HepG2 (cell line): ENCODE data around the gene MYLK2. TPM values are rescaled to one million over a fixed set of nuclear protein-coding genes. Genes with fewer than 3 reads are reported as not detected.

Experiments used
- ADNP ChIP-seq: sonication (generic); formaldehyde crosslinking; IDR thresholded peaks from 2 replicates; pipeline ENCODE4 v1.4.0; 2020; ENCODE audit warnings: missing genetic modification reagents
- ARNT ChIP-seq: fragments of 450-650 bp; IDR thresholded peaks from 2 replicates; pipeline ENCODE4 v1.6.1; 2017
- BORCS8-MEF2B ChIP-seq: sonication (generic); formaldehyde crosslinking; IDR thresholded peaks from 2 replicates; pipeline ENCODE4 v1.8.0; 2022; ENCODE audit warnings: mild to moderate bottlenecking, missing genetic modification reagents
- CENPT ChIP-seq: sonication (generic); formaldehyde crosslinking; IDR thresholded peaks from 2 replicates; pipeline ENCODE4 v1.8.0; 2022; ENCODE audit warnings: low read depth, mild to moderate bottlenecking, moderate library complexity, missing genetic modification reagents
- DNMT3B ChIP-seq: conservative IDR thresholded peaks from 2 replicates; pipeline ENCODE4 v1.6.1; 2016; ENCODE audit warnings: missing biosample characterization, control low read depth
- FOSL2 ChIP-seq: sonication (generic); formaldehyde crosslinking; IDR thresholded peaks from 2 replicates; pipeline ENCODE4 v1.4.0; 2020; ENCODE audit warnings: missing genetic modification reagents
- FOXC1 ChIP-seq: sonication (generic); formaldehyde crosslinking; IDR thresholded peaks from 2 replicates; pipeline ENCODE4 v1.8.0; 2022; ENCODE audit warnings: mild to moderate bottlenecking, missing genetic modification reagents, borderline replicate concordance
- KLF12 ChIP-seq: sonication (generic); formaldehyde crosslinking; IDR thresholded peaks from 2 replicates; pipeline ENCODE4 v1.4.0; 2020; ENCODE audit warnings: missing genetic modification reagents, borderline replicate concordance
- KLF6 ChIP-seq: IDR thresholded peaks from 2 replicates; pipeline ENCODE4 v1.8.0; 2016; ENCODE audit warnings: missing biosample characterization, missing genetic modification reagents
- MEIS2 ChIP-seq: sonication (generic); formaldehyde crosslinking; IDR thresholded peaks from 2 replicates; pipeline ENCODE4 v1.9.0; 2021; ENCODE audit warnings: mild to moderate bottlenecking, missing genetic modification reagents
- MTF2 ChIP-seq: sonication (generic); formaldehyde crosslinking; IDR thresholded peaks from 2 replicates; pipeline ENCODE4 v1.5.0; 2020; ENCODE audit warnings: missing genetic modification reagents, borderline replicate concordance
- TCF7L2 ChIP-seq: IDR thresholded peaks from 2 replicates; pipeline ENCODE4 v1.6.1; 2011; ENCODE audit warnings: mild to moderate bottlenecking, low read depth, low read length, moderate library complexity
- U2AF2 ChIP-seq: fragments of 200-400 bp; formaldehyde crosslinking; IDR thresholded peaks from 2 replicates; pipeline ENCODE4 v1.6.1; 2017; ENCODE audit warnings: low read depth, mild to moderate bottlenecking, low read length
- ZFP41 ChIP-seq: sonication (generic); formaldehyde crosslinking; IDR thresholded peaks from 2 replicates; pipeline ENCODE4 v1.4.0; 2020; ENCODE audit warnings: mild to moderate bottlenecking, missing genetic modification reagents, borderline replicate concordance
- ZNF337 ChIP-seq: sonication (generic); formaldehyde crosslinking; IDR thresholded peaks from 2 replicates; pipeline ENCODE4 v1.5.1; 2020; ENCODE audit warnings: missing genetic modification reagents, low read depth, mild to moderate bottlenecking, borderline replicate concordance
- ZNF350 ChIP-seq: sonication (generic); formaldehyde crosslinking; IDR thresholded peaks from 2 replicates; pipeline ENCODE4 v1.4.0; 2020; ENCODE audit warnings: mild to moderate bottlenecking, low read depth, missing genetic modification reagents, borderline replicate concordance
- ZNF460 ChIP-seq: sonication (generic); formaldehyde crosslinking; IDR thresholded peaks from 2 replicates; pipeline ENCODE4 v1.5.1; 2020; ENCODE audit warnings: missing genetic modification reagents, mild to moderate bottlenecking, borderline replicate concordance
- ZNF777 ChIP-seq: sonication (generic); formaldehyde crosslinking; IDR thresholded peaks from 2 replicates; pipeline ENCODE4 v1.4.0; 2020; ENCODE audit warnings: missing genetic modification reagents
- ZNF792 ChIP-seq: IDR thresholded peaks from 2 replicates; pipeline ENCODE4 v1.6.1; 2016
- ZSCAN29 ChIP-seq: sonication (generic); formaldehyde crosslinking; conservative IDR thresholded peaks from 2 replicates; pipeline ENCODE4 v1.4.0; 2020; ENCODE audit warnings: mild to moderate bottlenecking, missing genetic modification reagents
- polyA plus RNA-seq, 8 experiments: library from polyadenylated mRNA; depleted of rRNA in 3 of 8; stranded (reverse) in 7 of 8; unstranded in 1 of 8; fragments of >200 nt; fragmentation: Illumina TruSeq in 4 of 8; extraction: Trizol in 4 of 8; gene quantifications; 2 replicates each; pipeline versions ENCODE4 v1.2.1 to v1.2.3, GENCODE V29; 2011 to 2016; ENCODE audit warnings: low read depth in 4 of 8, missing spikeins in 1 of 8, mixed read lengths in 1 of 8; ENCODE audit not compliant: insufficient read depth in 1 of 8
- total RNA-seq, 5 experiments: library from RNA; depleted of rRNA; stranded (reverse); fragments of >200 nt; fragmentation: Illumina TruSeq; extraction: Trizol; gene quantifications; 2 replicates each; pipeline ENCODE4 v1.2.3, GENCODE V29; 2016; ENCODE audit warnings: low read depth in 1 of 5
- TF ChIP-seq, protein P1 (sequence below): IDR thresholded peaks from 2 replicates; pipeline ENCODE4 v1.6.1; 2012; ENCODE audit warnings: inconsistent platforms
- TF ChIP-seq, protein P2 (sequence below): sonication (generic); formaldehyde crosslinking; conservative IDR thresholded peaks from 2 replicates; pipeline ENCODE4 v1.8.0; 2022; ENCODE audit warnings: mild to moderate bottlenecking, moderate library complexity, missing genetic modification reagents
- TF ChIP-seq, protein P3 (sequence below): sonication (generic); IDR thresholded peaks from 2 replicates; pipeline ENCODE4 v1.6.1; 2016; ENCODE audit warnings: low read depth, borderline replicate concordance
- TF ChIP-seq, protein P4 (sequence below): sonication (generic); formaldehyde crosslinking; IDR thresholded peaks from 2 replicates; pipeline ENCODE4 v1.4.0; 2020; ENCODE audit warnings: low read depth, missing genetic modification reagents

Gene MYLK2
- total and polyA plus RNA-seq, 2 of the 13 experiments (the other 11 are each of a cell fraction or from before 2014, with no cell fraction given): 0.27 TPM; not detected in 1

DNA sequence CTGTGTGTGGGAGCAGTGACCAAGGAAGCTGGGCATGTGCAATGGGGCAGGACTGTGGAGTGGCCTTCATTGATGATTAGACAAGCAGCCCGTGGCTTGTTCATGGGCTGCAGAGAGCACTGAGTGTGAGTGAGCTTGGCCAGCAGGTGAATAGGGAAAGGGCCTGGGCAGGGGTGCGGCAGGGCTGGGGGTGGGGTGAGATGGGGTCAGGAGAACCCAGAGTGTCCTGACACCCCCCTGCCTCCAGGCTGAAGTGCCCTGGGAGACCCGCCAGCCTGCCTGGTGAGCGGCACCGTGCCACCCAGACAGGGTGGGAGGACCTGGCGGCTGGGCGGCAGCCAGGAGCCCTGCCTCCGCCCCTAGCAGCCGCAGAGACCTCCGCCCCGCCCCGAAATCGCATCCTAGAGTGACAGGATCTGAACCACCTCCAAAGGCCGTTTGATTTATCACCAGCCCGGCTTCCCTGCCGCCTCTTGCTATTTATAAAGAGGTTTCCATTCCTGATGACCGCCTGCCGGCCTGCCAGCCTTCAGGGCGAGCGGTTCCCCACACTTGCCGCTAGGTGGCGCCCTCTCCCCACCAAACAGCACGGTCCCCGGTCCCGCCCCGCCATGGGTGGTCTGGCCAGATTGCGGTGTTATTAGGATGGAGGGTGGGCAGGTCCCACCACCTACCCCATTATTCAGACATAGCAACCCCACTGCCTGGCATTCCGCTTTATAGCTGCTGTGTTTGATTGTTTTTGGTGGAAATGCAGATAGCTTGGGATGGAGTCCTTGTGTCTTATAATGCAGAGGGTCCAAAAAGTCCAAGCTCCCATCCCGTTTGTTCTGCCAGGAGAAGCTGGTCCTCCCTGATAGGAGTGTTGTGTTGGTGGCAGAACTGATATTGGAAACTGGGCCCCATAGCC is 3.5 kb downstream of the MYLK2 start (continued):
- TF ChIP-seq ZNF350 (CRISPR knock-in tag) (peak; percentile 57; the same call in 1 of the 2 replicates), TCF7L2 (no peak), CENPT (CRISPR knock-in tag) (no peak), ZNF777 (CRISPR knock-in tag) (peak; percentile 37; the same call in 1 of the 2 replicates), FOXC1 (CRISPR knock-in tag) (peak; percentile 58; the same call in 1 of the 2 replicates), ADNP (no peak), KLF6 (CRISPR knock-in tag) (peak; percentile 62; the same call in 1 of the 2 replicates), ZFP41 (CRISPR knock-in tag) (no peak), ZNF792 (no peak), BORCS8-MEF2B (CRISPR knock-in tag) (peak; percentile 72; the same call in 1 of the 2 replicates), ZNF337 (CRISPR knock-in tag) (no peak), ZNF460 (CRISPR knock-in tag) (no peak), MTF2 (CRISPR knock-in tag) (peak; percentile 91), ZSCAN29 (CRISPR knock-in tag) (no peak), ARNT (no peak), DNMT3B (peak; percentile 25; the same call in 1 of the 2 replicates), MEIS2 (CRISPR knock-in tag) (no peak; the same call in 1 of the 2 replicates), U2AF2 (no peak), KLF12 (CRISPR knock-in tag) (peak; percentile 65; the same call in 1 of the 2 replicates), FOSL2 (CRISPR knock-in tag) (peak; percentile 32)
- TF ChIP-seq, protein P1, sequence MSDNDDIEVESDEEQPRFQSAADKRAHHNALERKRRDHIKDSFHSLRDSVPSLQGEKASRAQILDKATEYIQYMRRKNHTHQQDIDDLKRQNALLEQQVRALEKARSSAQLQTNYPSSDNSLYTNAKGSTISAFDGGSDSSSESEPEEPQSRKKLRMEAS: 0 out of 2 replicates have a peak, but pooled peaks have one; percentile 3
- TF ChIP-seq, protein P2, sequence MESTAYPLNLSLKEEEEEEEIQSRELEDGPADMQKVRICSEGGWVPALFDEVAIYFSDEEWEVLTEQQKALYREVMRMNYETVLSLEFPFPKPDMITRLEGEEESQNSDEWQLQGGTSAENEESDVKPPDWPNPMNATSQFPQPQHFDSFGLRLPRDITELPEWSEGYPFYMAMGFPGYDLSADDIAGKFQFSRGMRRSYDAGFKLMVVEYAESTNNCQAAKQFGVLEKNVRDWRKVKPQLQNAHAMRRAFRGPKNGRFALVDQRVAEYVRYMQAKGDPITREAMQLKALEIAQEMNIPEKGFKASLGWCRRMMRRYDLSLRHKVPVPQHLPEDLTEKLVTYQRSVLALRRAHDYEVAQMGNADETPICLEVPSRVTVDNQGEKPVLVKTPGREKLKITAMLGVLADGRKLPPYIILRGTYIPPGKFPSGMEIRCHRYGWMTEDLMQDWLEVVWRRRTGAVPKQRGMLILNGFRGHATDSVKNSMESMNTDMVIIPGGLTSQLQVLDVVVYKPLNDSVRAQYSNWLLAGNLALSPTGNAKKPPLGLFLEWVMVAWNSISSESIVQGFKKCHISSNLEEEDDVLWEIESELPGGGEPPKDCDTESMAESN (CRISPR knock-in tag): no peak
- TF ChIP-seq, protein P3, sequence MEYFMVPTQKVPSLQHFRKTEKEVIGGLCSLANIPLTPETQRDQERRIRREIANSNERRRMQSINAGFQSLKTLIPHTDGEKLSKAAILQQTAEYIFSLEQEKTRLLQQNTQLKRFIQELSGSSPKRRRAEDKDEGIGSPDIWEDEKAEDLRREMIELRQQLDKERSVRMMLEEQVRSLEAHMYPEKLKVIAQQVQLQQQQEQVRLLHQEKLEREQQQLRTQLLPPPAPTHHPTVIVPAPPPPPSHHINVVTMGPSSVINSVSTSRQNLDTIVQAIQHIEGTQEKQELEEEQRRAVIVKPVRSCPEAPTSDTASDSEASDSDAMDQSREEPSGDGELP: no peak
- TF ChIP-seq, protein P4, sequence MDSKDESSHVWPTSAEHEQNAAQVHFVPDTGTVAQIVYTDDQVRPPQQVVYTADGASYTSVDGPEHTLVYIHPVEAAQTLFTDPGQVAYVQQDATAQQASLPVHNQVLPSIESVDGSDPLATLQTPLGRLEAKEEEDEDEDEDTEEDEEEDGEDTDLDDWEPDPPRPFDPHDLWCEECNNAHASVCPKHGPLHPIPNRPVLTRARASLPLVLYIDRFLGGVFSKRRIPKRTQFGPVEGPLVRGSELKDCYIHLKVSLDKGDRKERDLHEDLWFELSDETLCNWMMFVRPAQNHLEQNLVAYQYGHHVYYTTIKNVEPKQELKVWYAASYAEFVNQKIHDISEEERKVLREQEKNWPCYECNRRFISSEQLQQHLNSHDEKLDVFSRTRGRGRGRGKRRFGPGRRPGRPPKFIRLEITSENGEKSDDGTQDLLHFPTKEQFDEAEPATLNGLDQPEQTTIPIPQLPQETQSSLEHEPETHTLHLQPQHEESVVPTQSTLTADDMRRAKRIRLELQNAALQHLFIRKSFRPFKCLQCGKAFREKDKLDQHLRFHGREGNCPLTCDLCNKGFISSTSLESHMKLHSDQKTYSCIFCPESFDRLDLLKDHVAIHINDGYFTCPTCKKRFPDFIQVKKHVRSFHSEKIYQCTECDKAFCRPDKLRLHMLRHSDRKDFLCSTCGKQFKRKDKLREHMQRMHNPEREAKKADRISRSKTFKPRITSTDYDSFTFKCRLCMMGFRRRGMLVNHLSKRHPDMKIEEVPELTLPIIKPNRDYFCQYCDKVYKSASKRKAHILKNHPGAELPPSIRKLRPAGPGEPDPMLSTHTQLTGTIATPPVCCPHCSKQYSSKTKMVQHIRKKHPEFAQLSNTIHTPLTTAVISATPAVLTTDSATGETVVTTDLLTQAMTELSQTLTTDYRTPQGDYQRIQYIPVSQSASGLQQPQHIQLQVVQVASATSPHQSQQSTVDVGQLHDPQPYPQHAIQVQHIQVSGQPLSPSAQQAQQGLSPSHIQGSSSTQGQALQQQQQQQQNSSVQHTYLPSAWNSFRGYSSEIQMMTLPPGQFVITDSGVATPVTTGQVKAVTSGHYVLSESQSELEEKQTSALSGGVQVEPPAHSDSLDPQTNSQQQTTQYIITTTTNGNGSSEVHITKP (CRISPR knock-in tag): 0 out of 2 replicates have a peak, but pooled peaks have one; percentile 19
